H1 (cell line): ENCODE data around the gene TBC1D9B. TPM values are rescaled to one million over a fixed set of nuclear protein-coding genes. Genes with fewer than 3 reads are reported as not detected.

Source experiments
- CTCF ChIA-PET: fragments of 300-600 bp; sonication (Branson Sonifier 250); formaldehyde crosslinking; loops from one replicate; lab custom pipeline; 2021; ENCODE audit not compliant: partially characterized antibody; lab: Charles Lee
- POLR2A ChIA-PET: fragments of 300-600 bp; sonication (Branson Sonifier 250); formaldehyde crosslinking; loops from one replicate; lab custom pipeline; 2021; ENCODE audit warnings: inconsistent platforms; ENCODE audit not compliant: partially characterized antibody; lab: Charles Lee
- DNase-seq, 2 experiments: peaks; one replicate each; pipeline versions ENCODE4 v3.0.0 to v3.0.0-alpha.2; 2010 to 2022; ENCODE audit warnings: low spot score in 2 of 2, low read depth in 1 of 2, mixed read lengths in 1 of 2
- FAIRE-seq: peaks from 2 replicates; lab custom pipeline; 2011; peaks lifted over from hg19 to GRCh38; lab: Jason Lieb, UNC
- H2AFZ ChIP-seq: 2 replicates; pipeline ENCODE4 v1.8.1; 2012; ENCODE audit warnings: low read length, inconsistent platforms
- H2AK5ac ChIP-seq: 2 replicates; pipeline ENCODE4 v1.6.1; 2013; ENCODE audit warnings: low read depth, low read length
- H2BK120ac ChIP-seq: replicated peaks from 2 replicates; pipeline ENCODE3; 2013; ENCODE audit warnings: low read depth, low read length, inconsistent platforms
- H2BK12ac ChIP-seq: 2 replicates; pipeline ENCODE4 v1.6.1; 2013; ENCODE audit warnings: low read depth, low read length
- H2BK15ac ChIP-seq: 2 replicates; pipeline ENCODE4 v1.6.1; 2013; ENCODE audit warnings: low read length
- H2BK20ac ChIP-seq: 2 replicates; pipeline ENCODE4 v1.6.1; 2013; ENCODE audit warnings: low read length
- H2BK5ac ChIP-seq: 2 replicates; pipeline ENCODE4 v1.6.1; 2013; ENCODE audit warnings: low read depth, low read length
- H3K14ac ChIP-seq: 2 replicates; pipeline ENCODE4 v1.6.1; 2013; ENCODE audit warnings: inconsistent platforms; ENCODE audit not compliant: insufficient read length
- H3K18ac ChIP-seq: 2 replicates; pipeline ENCODE4 v1.6.1; 2013; ENCODE audit warnings: low read length; ENCODE audit errors: extremely low read depth
- H3K23ac ChIP-seq: 2 replicates; pipeline ENCODE4 v1.6.1; 2013; ENCODE audit warnings: inconsistent platforms; ENCODE audit not compliant: insufficient read length
- H3K23me2 ChIP-seq: 2 replicates; pipeline ENCODE4 v1.6.1; 2013; ENCODE audit warnings: low read depth, low read length
- H3K27ac ChIP-seq: 2 replicates; pipeline ENCODE4 v1.6.1; 2011; ENCODE audit warnings: low read depth, low read length, inconsistent platforms
- H3K27me3 ChIP-seq, 4 experiments: replicated peaks in 1 of 4; 1 replicate in 1 of 4; 2 replicates in 3 of 4; pipeline versions ENCODE4 v1.6.1 to v1.8.1; 2011 to 2013; ENCODE audit warnings: low read length in 3 of 4, mild to moderate bottlenecking in 3 of 4, inconsistent platforms in 2 of 4, mixed read lengths in 2 of 4, moderate library complexity in 1 of 4; ENCODE audit not compliant: control insufficient read depth in 3 of 4, insufficient read depth in 3 of 4; ENCODE audit errors: extremely low read depth in 1 of 4
- H3K36me3 ChIP-seq, 4 experiments: 2 replicates each; pipeline versions ENCODE4 v1.6.1 to v1.8.1; 2011 to 2013; ENCODE audit warnings: mild to moderate bottlenecking in 4 of 4, low read length in 3 of 4, moderate library complexity in 2 of 4, control low read depth in 1 of 4, inconsistent platforms in 1 of 4; ENCODE audit not compliant: insufficient read depth in 4 of 4, control insufficient read depth in 2 of 4
- H3K4ac ChIP-seq: replicated peaks from 2 replicates; pipeline ENCODE3; 2013; ENCODE audit warnings: low read length, low read depth, mixed read lengths, inconsistent platforms; ENCODE audit not compliant: insufficient read length
- H3K4me1 ChIP-seq, 4 experiments: replicated peaks in 1 of 4; 1 replicate in 1 of 4; 2 replicates in 3 of 4; pipeline versions ENCODE4 v1.6.1 to v1.8.1; 2011 to 2013; ENCODE audit warnings: low read length in 3 of 4, inconsistent platforms in 2 of 4, mixed read lengths in 1 of 4; ENCODE audit not compliant: insufficient read depth in 4 of 4, control insufficient read depth in 3 of 4
- H3K4me2 ChIP-seq, 2 experiments: 2 replicates each; pipeline versions ENCODE4 v1.6.1 to v1.8.1; 2011 to 2013; ENCODE audit warnings: low read depth in 2 of 2, low read length in 2 of 2, control low read depth in 1 of 2, inconsistent platforms in 1 of 2, mild to moderate bottlenecking in 1 of 2; ENCODE audit not compliant: insufficient read depth in 1 of 2
- H3K4me3 ChIP-seq, 4 experiments: fragments of 200-600, 300-600 bp in 1 of 4; sonication (generic), shearing (Covaris generic), sonication (Bioruptor Twin) in 1 of 4; 2 replicates each; pipeline versions ENCODE4 v1.5.1 to v1.8.1; 2011 to 2016; ENCODE audit warnings: low read length in 4 of 4, low read depth in 3 of 4, control low read depth in 2 of 4, inconsistent platforms in 2 of 4, mild to moderate bottlenecking in 2 of 4, mixed read lengths in 1 of 4, moderate library complexity in 1 of 4; ENCODE audit not compliant: insufficient read depth in 2 of 4; ENCODE audit errors: extremely low read depth in 1 of 4
- H3K56ac ChIP-seq: replicated peaks from 2 replicates; pipeline ENCODE3; 2013; ENCODE audit warnings: low read depth, mild to moderate bottlenecking, mixed read lengths, low read length, inconsistent platforms; ENCODE audit not compliant: insufficient read length
- H3K79me1 ChIP-seq: 2 replicates; pipeline ENCODE4 v1.6.1; 2013; ENCODE audit warnings: low read depth, low read length, control low read depth
- H3K79me2 ChIP-seq, 2 experiments: 2 replicates each; pipeline versions ENCODE4 v1.6.1 to v1.8.1; 2012 to 2013; ENCODE audit warnings: low read length in 2 of 2, mild to moderate bottlenecking in 2 of 2, inconsistent platforms in 1 of 2; ENCODE audit not compliant: insufficient read depth in 2 of 2, control insufficient read depth in 1 of 2
- H3K9ac ChIP-seq, 4 experiments: replicated peaks in 1 of 4; 1 replicate in 1 of 4; 2 replicates in 3 of 4; pipeline versions ENCODE4 v1.6.1 to v1.8.1; 2011 to 2013; ENCODE audit warnings: low read depth in 3 of 4, low read length in 3 of 4, control low read depth in 2 of 4, mild to moderate bottlenecking in 2 of 4, moderate library complexity in 2 of 4, inconsistent platforms in 1 of 4; ENCODE audit errors: extremely low read depth in 1 of 4
- H3K9me3 ChIP-seq, 2 experiments: 2 replicates each; pipeline versions ENCODE4 v1.6.1 to v1.8.1; 2012 to 2013; ENCODE audit warnings: mild to moderate bottlenecking in 2 of 2, moderate library complexity in 2 of 2, control low read depth in 1 of 2, inconsistent platforms in 1 of 2, low read depth in 1 of 2, low read length in 1 of 2, mixed read lengths in 1 of 2; ENCODE audit not compliant: insufficient read depth in 2 of 2
- H4K20me1 ChIP-seq, 2 experiments: replicated peaks in 1 of 2; 2 replicates each; pipeline versions ENCODE3 to v1.8.1; 2011 to 2013; ENCODE audit warnings: inconsistent platforms in 2 of 2, low read length in 2 of 2, mild to moderate bottlenecking in 1 of 2; ENCODE audit not compliant: insufficient read depth in 2 of 2, control insufficient read depth in 1 of 2
- H4K5ac ChIP-seq: 2 replicates; pipeline ENCODE4 v1.6.1; 2013; ENCODE audit warnings: low read length, low read depth, mixed read lengths, inconsistent platforms; ENCODE audit not compliant: insufficient read length
- H4K8ac ChIP-seq: 2 replicates; pipeline ENCODE4 v1.8.0; 2013; ENCODE audit warnings: mild to moderate bottlenecking, moderate library complexity, low read length, inconsistent platforms; ENCODE audit not compliant: insufficient read depth; ENCODE audit errors: extremely low read depth
- H4K91ac ChIP-seq: replicated peaks from 2 replicates; pipeline ENCODE3; 2013; ENCODE audit warnings: low read length, mixed read lengths, inconsistent platforms; ENCODE audit not compliant: insufficient read length
- BCL11A ChIP-seq, 2 experiments: IDR thresholded peaks; one replicate each; pipeline ENCODE4 v1.6.1; 2011; ENCODE audit warnings: low read depth in 2 of 2, low read length in 2 of 2, mild to moderate bottlenecking in 2 of 2
- E2F6 ChIP-seq: IDR thresholded peaks from 2 replicates; pipeline ENCODE4 v1.6.1; 2012; ENCODE audit warnings: inconsistent platforms
- EGR1 ChIP-seq: IDR thresholded peaks from 2 replicates; pipeline ENCODE4 v1.6.1; 2011; ENCODE audit warnings: low read depth, low read length, borderline replicate concordance
- JUN ChIP-seq: IDR thresholded peaks from 2 replicates; pipeline ENCODE4 v1.6.1; 2011; ENCODE audit warnings: low read depth, mild to moderate bottlenecking, improper control_type of control experiment, low read length
- JUND ChIP-seq: IDR thresholded peaks from 2 replicates; pipeline ENCODE4 v1.6.1; 2011; ENCODE audit warnings: mild to moderate bottlenecking, improper control_type of control experiment, low read length
- NRF1 ChIP-seq: IDR thresholded peaks from 2 replicates; pipeline ENCODE4 v1.6.1; 2011; ENCODE audit warnings: mild to moderate bottlenecking, low read depth, low read length, improper control_type of control experiment
- RFX5 ChIP-seq: IDR thresholded peaks from 2 replicates; pipeline ENCODE4 v1.6.1; 2011; ENCODE audit warnings: low read depth, low read length, improper control_type of control experiment, borderline replicate concordance
- RNF2 ChIP-seq: fragments of 200-900, 300-1000 bp; sonication (generic); IDR thresholded peaks from 2 replicates; pipeline ENCODE4 v1.7.1; 2016; ENCODE audit warnings: borderline replicate concordance, low read depth, mild to moderate bottlenecking, antibody characterized with exemption, low read length; ENCODE audit not compliant: poor library complexity, severe bottlenecking; ENCODE audit errors: missing control alignments
- TAF1 ChIP-seq: IDR thresholded peaks from 2 replicates; pipeline ENCODE4 v1.6.1; 2011; ENCODE audit warnings: mild to moderate bottlenecking, low read depth, low read length
- TAF7 ChIP-seq: optimal IDR thresholded peaks from 2 replicates; pipeline ENCODE3; 2011; ENCODE audit warnings: low read depth, mild to moderate bottlenecking, inconsistent platforms, low read length, moderate library complexity, borderline replicate concordance
- WGBS, 2 experiments: shearing (Covaris generic) in 1 of 2; methylation state at CpG; one replicate each; pipeline versions ENCODE4 v1.1.6 to v1.1.7; 2013 to 2015; ENCODE audit warnings: low lambda C conversion rate in 2 of 2, mixed read lengths in 2 of 2, inconsistent platforms in 1 of 2, low coverage in 1 of 2, missing lambda C conversion rate in 1 of 2; ENCODE audit not compliant: insufficient replicate concordance in 2 of 2, insufficient coverage in 1 of 2, insufficient read length in 1 of 2; ENCODE audit errors: extremely low coverage in 1 of 2, missing lambda C conversion rate in 1 of 2; 5-methylcytosine and 5-hydroxymethylcytosine counted together
- polyA plus RNA-seq, 7 experiments: library from polyadenylated mRNA; depleted of rRNA in 3 of 7; stranded (reverse) in 5 of 7; unstranded in 2 of 7; fragments of >200 nt in 5 of 7; fragments of 200-250 nt in 2 of 7; gene quantifications; 1 replicate in 5 of 7; 2 replicates in 1 of 7; 4 replicates in 1 of 7; pipeline versions ENCODE4 v1.2.1 to v1.2.3, GENCODE V29; 2011 to 2013; ENCODE audit warnings: missing spikeins in 2 of 7, mixed read lengths in 2 of 7
- total RNA-seq: library from RNA; stranded (reverse); fragmentation: NEBNext Ultra II Directional; extraction: Animal tissue kit (Norgen Biotek cat#: 25700); gene quantifications from 2 replicates; pipeline ENCODE4 v1.2.1, GENCODE V29; 2021

TBC1D9B gene
- total and polyA plus RNA-seq, 2 of the 8 experiments (the other 6 are each of a cell fraction or from before 2014, with no cell fraction given), result 33.6 to 57.1 TPM

- no peak within 1 kb of the TSS for H2BK12ac ChIP-seq
- H2BK120ac ChIP-seq, result no peak within 1 kb of the TSS
- H3K9ac ChIP-seq, result peak within 1 kb of the TSS; percentile 39 to 71 (median 50)
- H2BK5ac ChIP-seq, result 0 out of 2 replicates have a peak within 1 kb of the TSS, but pooled peaks have one; percentile 39
- H2BK20ac ChIP-seq, result no peak within 1 kb of the TSS
- peaks cover 13% of the 10 kb centered on the region for H3K23me2 ChIP-seq
- POLR2A ChIA-PET, result interaction anchor here (0.7 to 1.3 kb wide), 8 partner anchors 11 to 40 kb away, joined by 3 to 6 read pairs (median 4); partner anchors contain the start of gene SQSTM1
- FAIRE-seq, result no peak
- CTCF ChIA-PET, result interaction anchor here (0.6 to 3.9 kb wide), 2 partner anchors 11 to 50 kb away, joined by 3 to 18 read pairs; no protein-coding TSS in a partner anchor
- no peak within 1 kb of the TSS for H3K23ac ChIP-seq
- WGBS, 2 experiments, result 2% methylated on average over 77 of the region's 90 CpGs; no CpG with 5 or more reads in 1 of the 2 experiments
- DNase-seq, result peak; percentile 74 to 93
- H3K27me3 ChIP-seq, result peaks cover 0 to 2% (median 0%) of the 10 kb centered on the region in 4 experiments; a peak in 1 of 7 replicates
- H2AFZ ChIP-seq, result peak within 1 kb of the TSS; percentile 94
- no peak within 1 kb of the TSS for H2AK5ac ChIP-seq
- H3K9me3 ChIP-seq, result peaks cover 4 to 8% of the 10 kb centered on the region in 2 experiments; a peak in 1 of 4 replicates
- no peaks in the 10 kb centered on the region for H3K4me1 ChIP-seq
- no peak within 1 kb of the TSS for H3K14ac ChIP-seq
- H3K79me1 ChIP-seq, result no peaks in the 10 kb centered on the region
- H3K4ac ChIP-seq, result no peak within 1 kb of the TSS
- peaks cover 0 to 6% of the 10 kb centered on the region in 2 experiments; a peak in 1 of 4 replicates for H3K79me2 ChIP-seq
- peaks cover 0 to 19% (median 11%) of the 10 kb centered on the region in 4 experiments; a peak in 6 of 8 replicates for H3K36me3 ChIP-seq
- H4K91ac ChIP-seq, result no peak within 1 kb of the TSS
- peak within 1 kb of the TSS; percentile 87; the same call in 1 of the 2 replicates for H4K8ac ChIP-seq
- no peak within 1 kb of the TSS for H2BK15ac ChIP-seq
- H4K20me1 ChIP-seq, result peaks cover 0 to 2% of the 10 kb centered on the region in 2 experiments
- no peak within 1 kb of the TSS for H3K56ac ChIP-seq
- peak within 1 kb of the TSS; percentile 98 for H3K18ac ChIP-seq
- H3K4me2 ChIP-seq, result peak within 1 kb of the TSS; percentile 75 to 91
- peak within 1 kb of the TSS; percentile 93 for H4K5ac ChIP-seq
- peak within 1 kb of the TSS; percentile 76 to 90 (median 78) for H3K4me3 ChIP-seq
- H3K27ac ChIP-seq, result peak within 1 kb of the TSS; percentile 27; the same call in 1 of the 2 replicates
- peak; percentile 54 for TF ChIP-seq E2F6
- peak; percentile 62 for TF ChIP-seq TAF7
- peak; percentile 74; the same call in 1 of the 2 replicates for TF ChIP-seq TAF1
- peak; percentile 40; the same call in 1 of the 2 replicates for TF ChIP-seq EGR1
- TF ChIP-seq RFX5, result no peak
- TF ChIP-seq NRF1, result peak; percentile 60
- TF ChIP-seq BCL11A (IDR thresholded peaks at IDR 0.05; ENCODE audit: low read depth in 2 of 2, low read length in 2 of 2), result no peak
- no peak for TF ChIP-seq JUND
- TF ChIP-seq JUN, result no peak
- no peak for TF ChIP-seq RNF2
Observed at GRCh38 chr5:179858586-179859427, 48.9 kb downstream of the TBC1D9B start, which contains the start of gene MRNIP. MRNIP (minus strand) TSS chr5:179858817; CDS start chr5:179858796, 21 bp downstream.
